GM21526 (cell line): ENCODE data around the gene CISD3.
"Not testable (repeated sequence)": the region's sequence is repeated elsewhere in the genome, so short reads cannot be mapped to it uniquely, and the experiment has no call there.

ENCODE experiments used
- ATAC-seq: cut with Tn5 transposase; IDR thresholded peaks from one replicate; pipeline ENCODE4 v1.9.1; 2021; ENCODE audit warnings: moderate library complexity; ENCODE audit not compliant: unreplicated experiment, low FRiP score

The CISD3 gene

GRCh38 chr17:38725066-38725465 lies 5.1 kb upstream of the CISD3 start:
- ATAC-seq = no peak

- not testable (repeated sequence) for ATAC-seq
These were observed 4.0 kb upstream of the CISD3 start for GRCh38 chr17:38726145-38726544.

- ATAC-seq = no peak
These were observed 2.4 kb upstream of the CISD3 start for GRCh38 chr17:38727736-38728135.

GRCh38 chr17:38728290-38728831 lies 1.8 kb upstream of the CISD3 start:
- ATAC-seq = no peak

GRCh38 chr17:38729368-38729885 lies 714 bp upstream of the CISD3 start:
- no peak for ATAC-seq

GRCh38 chr17:38730526-38731379 lies 612 bp downstream of the CISD3 start:
- ATAC-seq = no peak

- ATAC-seq = no peak
These were observed 1.6 kb downstream of the CISD3 start for GRCh38 chr17:38731526-38732294.

- ATAC-seq = no peak
These were observed 2.5 kb downstream of the CISD3 start for GRCh38 chr17:38732376-38733281.

- no peak for ATAC-seq
These were observed 3.3 kb downstream of the CISD3 start for GRCh38 chr17:38733282-38733981.

GRCh38 chr17:38733982-38734973 lies 4.1 kb downstream of the CISD3 start:
- ATAC-seq = no peak

GRCh38 chr17:38735161-38735997 lies 5.2 kb downstream of the CISD3 start:
- ATAC-seq = no peak

GRCh38 chr17:38738007-38738662 lies 8.0 kb downstream of the CISD3 start:
- no peak for ATAC-seq

GRCh38 chr17:38738686-38739085 lies 8.5 kb downstream of the CISD3 start:
- ATAC-seq = no peak

- ATAC-seq = no peak
These were observed 9.2 kb downstream of the CISD3 start for GRCh38 chr17:38739305-38739704.

GRCh38 chr17:38740044-38740443 lies 9.9 kb downstream of the CISD3 start:
- no peak for ATAC-seq

- ATAC-seq = no peak
These were observed 10.7 kb downstream of the CISD3 start for GRCh38 chr17:38740806-38741205.

GRCh38 chr17:38741461-38741860 lies 11.3 kb downstream of the CISD3 start:
- no peak for ATAC-seq
